ENCODE data around the gene PCDHGA12.

DNA sequence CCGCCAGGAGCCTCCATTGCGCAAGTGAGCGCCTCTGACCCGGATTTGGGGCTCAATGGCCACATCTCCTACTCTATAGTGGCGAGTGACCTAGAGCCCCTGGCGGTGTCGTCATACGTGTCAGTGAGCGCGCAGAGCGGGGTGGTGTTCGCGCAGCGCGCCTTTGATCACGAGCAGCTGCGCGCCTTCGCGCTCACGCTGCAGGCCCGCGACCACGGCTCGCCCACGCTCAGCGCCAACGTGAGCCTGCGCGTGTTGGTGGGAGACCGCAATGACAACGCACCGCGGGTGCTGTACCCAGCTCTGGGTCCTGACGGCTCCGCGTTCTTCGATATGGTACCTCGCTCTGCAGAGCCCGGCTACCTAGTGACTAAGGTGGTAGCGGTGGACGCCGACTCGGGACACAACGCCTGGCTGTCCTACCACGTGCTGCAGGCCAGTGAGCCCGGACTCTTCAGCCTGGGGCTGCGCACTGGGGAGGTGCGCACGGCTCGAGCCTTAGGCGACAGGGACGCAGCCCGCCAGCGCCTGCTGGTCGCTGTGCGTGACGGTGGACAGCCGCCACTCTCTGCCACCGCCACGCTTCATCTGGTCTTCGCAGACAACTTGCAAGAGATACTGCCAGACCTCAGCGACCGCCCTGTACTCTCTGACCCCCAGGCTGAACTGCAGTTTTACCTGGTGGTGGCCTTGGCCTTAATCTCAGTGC lies 20.6 kb upstream of the PCDHGA12 start:
- TF ChIP-seq, protein P1, sequence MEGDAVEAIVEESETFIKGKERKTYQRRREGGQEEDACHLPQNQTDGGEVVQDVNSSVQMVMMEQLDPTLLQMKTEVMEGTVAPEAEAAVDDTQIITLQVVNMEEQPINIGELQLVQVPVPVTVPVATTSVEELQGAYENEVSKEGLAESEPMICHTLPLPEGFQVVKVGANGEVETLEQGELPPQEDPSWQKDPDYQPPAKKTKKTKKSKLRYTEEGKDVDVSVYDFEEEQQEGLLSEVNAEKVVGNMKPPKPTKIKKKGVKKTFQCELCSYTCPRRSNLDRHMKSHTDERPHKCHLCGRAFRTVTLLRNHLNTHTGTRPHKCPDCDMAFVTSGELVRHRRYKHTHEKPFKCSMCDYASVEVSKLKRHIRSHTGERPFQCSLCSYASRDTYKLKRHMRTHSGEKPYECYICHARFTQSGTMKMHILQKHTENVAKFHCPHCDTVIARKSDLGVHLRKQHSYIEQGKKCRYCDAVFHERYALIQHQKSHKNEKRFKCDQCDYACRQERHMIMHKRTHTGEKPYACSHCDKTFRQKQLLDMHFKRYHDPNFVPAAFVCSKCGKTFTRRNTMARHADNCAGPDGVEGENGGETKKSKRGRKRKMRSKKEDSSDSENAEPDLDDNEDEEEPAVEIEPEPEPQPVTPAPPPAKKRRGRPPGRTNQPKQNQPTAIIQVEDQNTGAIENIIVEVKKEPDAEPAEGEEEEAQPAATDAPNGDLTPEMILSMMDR (IDR thresholded peaks at IDR 0.05) = no peak
- TF ChIP-seq POLR2A (IDR thresholded peaks at IDR 0.05) = no peak
- no peak for TF ChIP-seq POLR2AphosphoS5 (IDR thresholded peaks at IDR 0.05)
